Brain microvascular endothelial cell (primary cell): ENCODE data around the gene KCNG2.

Experiments used
- DNase-seq: peaks from one replicate; pipeline ENCODE4 v3.0.0-alpha.2; 2020
- H3K27ac ChIP-seq: fragments of 250-450 bp; sonication (Bioruptor Pico); 2 replicates; pipeline ENCODE4 v1.5.1; 2020; ENCODE audit warnings: mild to moderate bottlenecking, moderate library complexity
- H3K27me3 ChIP-seq: fragments of 250-450 bp; sonication (Bioruptor Pico); replicated peaks from 2 replicates; pipeline ENCODE4 v1.5.1; 2020; ENCODE audit warnings: mild to moderate bottlenecking
- H3K36me3 ChIP-seq: fragments of 250-450 bp; sonication (Bioruptor Pico); replicated peaks from 2 replicates; pipeline ENCODE4 v1.5.1; 2020; ENCODE audit warnings: mild to moderate bottlenecking
- H3K4me3 ChIP-seq: 2 replicates; pipeline ENCODE4 v1.5.1; 2011; ENCODE audit warnings: low read depth, mild to moderate bottlenecking, control low read depth, low read length, moderate library complexity
- CTCF ChIP-seq: IDR thresholded peaks from 2 replicates; pipeline ENCODE4 v1.5.1; 2011; ENCODE audit warnings: low read depth, mild to moderate bottlenecking, moderate library complexity, low read length, control low read depth, inconsistent platforms; ENCODE audit errors: missing control alignments
- in situ Hi-C: cut with HindIII; loops from 2 replicates; pipeline ENCODE4 v1.10.0; 2017; ENCODE audit warnings: low sequenced_read_pairs, low pct_ligation_motif_present

KCNG2 gene

GRCh38 chr18:79903787-79904356, 106.1 kb downstream of the KCNG2 start:
- in situ Hi-C loops: no loop called here
- Histone ChIP-seq H3K27ac (no peak overlapping the region), H3K4me3 (no peak overlapping the region), H3K36me3 (peaks cover 15% of the 10 kb centered on the region), H3K27me3 (no peaks in the 10 kb centered on the region)
- no peak for DNase-seq
- TF ChIP-seq CTCF: no peak

DNA sequence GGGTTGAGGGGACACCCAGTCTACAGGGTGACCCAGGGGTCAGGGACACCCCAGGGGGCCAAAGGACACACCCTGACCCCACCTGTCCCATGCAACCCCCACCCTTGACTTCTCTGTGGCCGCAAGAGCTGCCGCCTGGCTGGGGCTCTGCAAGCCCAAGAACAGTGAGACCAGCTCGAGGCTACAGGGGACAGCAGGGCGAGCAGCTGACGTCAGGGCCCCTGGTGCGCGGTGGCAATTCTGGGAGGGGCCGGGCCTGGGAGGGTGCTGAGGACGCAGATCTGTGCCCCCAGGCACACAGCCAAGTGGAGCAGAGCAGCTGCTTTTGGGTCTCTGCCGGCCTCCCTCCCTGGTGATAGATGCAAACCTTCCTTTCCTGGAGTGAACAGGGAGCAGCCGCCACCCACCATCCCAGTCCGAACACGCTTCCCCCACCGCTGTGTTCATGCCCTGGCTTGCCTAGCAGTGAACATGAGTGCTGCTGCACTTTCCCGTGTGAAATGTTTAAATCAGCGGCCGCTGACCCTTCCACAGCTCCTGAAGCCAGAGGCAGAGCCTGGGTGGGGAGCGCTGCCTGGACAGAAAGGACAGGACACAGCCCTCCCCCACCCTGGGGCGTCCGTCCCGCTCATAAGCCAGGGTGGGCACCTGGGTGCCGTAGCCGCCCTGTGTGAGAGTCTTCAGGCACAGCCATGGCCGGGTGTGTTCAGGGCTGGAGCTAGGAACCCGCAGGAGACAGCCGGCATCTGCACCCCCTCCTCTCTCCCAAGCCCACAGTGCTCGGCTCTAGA, 106.8 kb downstream of the KCNG2 start:
- no peak overlapping the region for H3K27ac ChIP-seq

DNA sequence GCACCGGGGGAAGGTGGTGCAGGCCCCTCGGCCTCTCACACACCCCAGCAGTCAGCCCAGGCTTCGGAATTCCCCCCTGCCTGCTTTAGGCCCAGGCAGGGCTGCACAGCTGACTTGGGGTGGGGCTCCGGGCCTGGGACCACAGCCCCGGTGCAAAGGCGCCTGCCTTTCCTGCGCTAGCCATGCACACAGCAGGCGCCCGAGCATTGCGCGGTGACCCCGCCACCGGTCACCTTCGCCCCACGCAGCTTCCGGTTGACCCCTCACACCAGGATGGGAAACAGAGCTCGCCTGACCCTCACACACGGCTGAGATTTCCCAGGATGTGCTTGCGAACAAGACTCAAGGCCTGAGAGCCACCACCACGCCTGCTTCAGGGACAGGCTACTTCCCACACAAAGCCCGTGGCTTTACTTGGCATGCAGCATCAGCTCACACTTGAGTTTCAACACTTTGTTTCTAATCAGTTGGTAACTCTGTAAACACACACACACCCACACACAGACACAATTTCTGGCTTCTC, 107.7 kb downstream of the KCNG2 start:
- DNase-seq: no peak
- no peaks in the 10 kb centered on the region for H3K27me3 ChIP-seq
- in situ Hi-C loops: no loop called here
- H3K36me3 ChIP-seq: peaks cover 15% of the 10 kb centered on the region
- TF ChIP-seq CTCF: no peak
- H3K27ac ChIP-seq: no peak overlapping the region
- no peak overlapping the region for H3K4me3 ChIP-seq

More for the DNA sequence above, 106.8 kb downstream of the KCNG2 start:
- peaks cover 15% of the 10 kb centered on the region for H3K36me3 ChIP-seq
- no peaks in the 10 kb centered on the region for H3K27me3 ChIP-seq
- no peak for DNase-seq
- in situ Hi-C loops: no loop called here
- no peak overlapping the region for H3K4me3 ChIP-seq
- TF ChIP-seq CTCF: no peak

DNA sequence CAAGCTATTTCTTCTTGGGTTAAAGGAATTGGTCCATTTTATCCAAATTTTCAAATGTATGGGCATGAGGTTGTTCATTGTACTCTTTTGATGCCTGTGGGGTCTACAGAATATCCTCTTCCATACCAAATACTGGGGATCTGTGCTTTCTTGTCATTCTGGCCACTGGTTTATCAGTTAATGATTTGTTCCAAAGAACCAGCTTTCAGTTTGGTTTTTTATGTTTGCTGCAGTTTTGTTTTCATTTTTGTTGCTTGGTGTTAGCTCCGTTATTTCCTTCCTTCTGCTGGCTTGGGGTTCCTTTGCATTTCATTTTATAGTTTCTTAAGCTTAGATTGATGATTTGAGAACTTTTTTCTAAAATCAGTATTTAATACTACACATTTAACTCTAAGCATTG, 108.3 kb downstream of the KCNG2 start:
- no peak for DNase-seq
- H3K27me3 ChIP-seq: no peaks in the 10 kb centered on the region
- no peak for TF ChIP-seq CTCF
- in situ Hi-C loops: no loop called here
- no peak overlapping the region for H3K4me3 ChIP-seq
- no peak overlapping the region for H3K27ac ChIP-seq
- peaks cover 15% of the 10 kb centered on the region for H3K36me3 ChIP-seq

DNA sequence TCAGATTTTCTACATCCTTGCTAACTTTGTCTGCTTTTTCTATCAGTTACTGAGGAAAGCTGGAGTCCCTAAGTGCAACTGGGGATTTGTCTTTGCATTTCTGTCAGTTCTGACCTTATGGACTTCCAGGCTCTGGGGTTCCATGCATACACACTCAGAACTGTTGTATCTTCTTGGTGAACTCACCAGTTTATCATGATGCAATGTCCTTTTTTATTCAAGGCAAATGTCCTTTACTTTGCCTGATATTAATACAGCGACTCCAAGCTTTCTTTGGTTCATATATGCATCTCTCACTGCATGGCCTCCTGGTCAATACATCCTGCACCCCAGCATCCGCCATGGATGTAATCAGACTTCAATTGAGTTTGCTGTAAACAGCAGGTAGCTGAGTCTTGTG, 109.0 kb downstream of the KCNG2 start:
- H3K27me3 ChIP-seq: no peaks in the 10 kb centered on the region
- H3K36me3 ChIP-seq: peaks cover 15% of the 10 kb centered on the region
- no peak for DNase-seq
- in situ Hi-C loops: no loop called here
- no peak overlapping the region for H3K27ac ChIP-seq
- H3K4me3 ChIP-seq: no peak overlapping the region
- no peak for TF ChIP-seq CTCF
